HL-60/S4 treated with retinoic acid at 250 ng/mL for 4 days and 3 days (cell line): ENCODE data around the gene MTARC2.

Source experiments
- in situ Hi-C: fragments of 300-500 bp; cut with MboI; formaldehyde crosslinking; loops from 2 replicates; pipeline ENCODE4 v1.7.0; 2022; ENCODE audit warnings: low sequenced_read_pairs

MTARC2 gene

DNA sequence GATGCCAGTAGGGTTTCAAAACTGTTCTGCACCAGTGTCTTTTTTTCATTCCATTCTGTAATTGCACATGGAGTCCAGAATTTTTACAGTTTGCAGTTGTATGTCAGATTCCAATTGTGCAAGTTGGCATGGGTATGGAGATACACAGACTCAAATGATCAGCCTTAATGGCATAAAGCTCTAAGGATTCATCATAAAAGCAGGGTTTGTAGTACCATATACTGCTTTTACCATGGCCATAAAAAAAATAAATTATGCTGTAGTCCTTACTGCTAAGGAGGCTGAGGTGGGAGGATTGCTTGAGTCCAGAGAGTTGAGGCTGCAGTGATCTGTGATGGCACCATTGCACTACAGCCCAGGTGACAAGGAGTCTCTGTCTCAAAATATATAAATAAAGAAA, 48.9 kb downstream of the MTARC2 start:
- in situ Hi-C loops: no loop called here

DNA sequence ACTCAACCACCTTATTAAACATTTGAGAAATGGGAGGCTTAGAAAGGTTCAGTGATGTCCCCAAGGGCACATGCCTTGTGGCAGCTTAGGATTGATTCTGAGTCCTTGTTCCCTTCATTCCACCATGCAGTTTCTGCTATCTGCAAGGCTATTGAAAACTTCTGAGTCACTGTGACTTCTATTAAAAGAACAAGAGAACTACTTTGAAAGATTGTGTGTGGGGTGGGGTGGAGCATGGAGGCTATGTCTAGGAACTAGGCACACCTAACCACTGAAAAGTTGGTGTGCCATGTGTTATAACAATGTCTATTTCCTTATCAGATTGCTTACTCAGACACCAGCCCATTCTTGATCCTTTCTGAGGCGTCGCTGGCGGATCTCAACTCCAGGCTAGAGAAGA, 49.4 kb downstream of the MTARC2 start:
- in situ Hi-C loops: no loop called here

DNA sequence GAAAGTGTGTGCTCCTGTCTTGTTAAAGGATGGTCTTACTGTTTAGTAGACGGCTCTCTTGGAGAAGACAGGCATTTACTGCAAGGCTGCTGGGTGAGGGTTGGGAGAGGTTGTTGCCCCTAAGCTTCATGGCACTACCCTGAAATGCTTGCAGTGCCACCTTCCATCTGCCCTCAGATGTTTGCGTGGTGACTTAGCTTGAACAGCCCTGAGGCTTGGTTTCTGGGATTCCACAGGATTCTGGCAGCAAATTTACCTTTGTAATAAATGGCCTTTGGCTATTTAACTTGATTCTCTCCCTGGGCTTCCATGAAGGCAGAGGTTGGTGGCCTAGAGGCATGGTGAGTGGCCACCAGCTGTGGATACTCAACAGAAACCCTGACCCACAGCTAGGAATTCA, 50.2 kb downstream of the MTARC2 start:
- in situ Hi-C loops: no loop called here

DNA sequence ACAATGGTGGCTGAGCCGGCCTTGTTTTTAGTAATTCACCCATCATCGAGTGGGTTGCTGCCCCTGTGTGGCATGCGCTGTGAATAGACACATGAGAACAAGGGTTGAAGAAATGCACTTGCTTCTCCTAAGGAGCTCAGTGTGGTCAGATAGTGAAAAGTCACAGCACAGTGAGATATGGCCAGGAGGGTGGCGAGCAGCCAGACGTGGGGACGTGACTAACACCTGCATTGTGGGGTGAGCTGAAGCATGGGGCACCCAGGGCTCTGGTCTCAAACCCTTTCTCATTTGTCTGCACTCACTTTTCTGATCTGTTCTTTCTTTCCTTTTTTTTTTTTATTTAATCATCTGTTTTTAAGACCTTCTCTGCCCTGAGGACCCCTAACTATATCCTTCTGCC, 52.1 kb downstream of the MTARC2 start:
- in situ Hi-C loops: loop anchor here (25.0 kb wide), 1 partner anchor 637 kb away; no protein-coding TSS in a partner anchor

GRCh38 chr1:220803401-220804201, 55.5 kb downstream of the MTARC2 start:
- in situ Hi-C loops: loop anchor here (25.0 kb wide), 1 partner anchor 634 kb away; no protein-coding TSS in a partner anchor

DNA sequence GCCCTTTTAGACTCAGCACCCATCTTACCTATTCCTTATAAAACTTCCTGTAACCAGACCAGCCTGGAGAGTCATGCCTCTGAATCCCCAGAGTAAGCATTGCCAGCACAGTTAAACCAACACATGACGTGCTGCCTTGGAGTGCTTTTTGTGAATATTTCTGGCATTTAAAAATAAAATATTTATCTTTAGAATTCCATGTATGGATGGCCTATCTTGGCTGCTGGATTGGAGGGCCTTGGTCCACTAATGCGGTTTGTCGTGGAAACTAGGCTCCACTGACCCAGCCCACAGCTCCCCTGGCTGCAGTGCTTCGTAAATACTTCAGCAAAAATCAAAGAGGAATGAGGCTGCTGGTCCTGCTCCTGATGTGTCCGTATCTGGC, 56.1 kb downstream of the MTARC2 start:
- in situ Hi-C loops: loop anchor here (25.0 kb wide), 1 partner anchor 633 kb away; no protein-coding TSS in a partner anchor

GRCh38 chr1:220806408-220806807, 58.3 kb downstream of the MTARC2 start:
- in situ Hi-C loops: loop anchor here (25.0 kb wide), 1 partner anchor 631 kb away; no protein-coding TSS in a partner anchor

GRCh38 chr1:220807726-220808125, 59.6 kb downstream of the MTARC2 start:
- in situ Hi-C loops: loop anchor here (25.0 kb wide), 1 partner anchor 630 kb away; no protein-coding TSS in a partner anchor

- in situ Hi-C loops: loop anchor here (25.0 kb wide), 1 partner anchor 629 kb away; no protein-coding TSS in a partner anchor
These were observed 60.4 kb downstream of the MTARC2 start for GRCh38 chr1:220808345-220809186.

DNA sequence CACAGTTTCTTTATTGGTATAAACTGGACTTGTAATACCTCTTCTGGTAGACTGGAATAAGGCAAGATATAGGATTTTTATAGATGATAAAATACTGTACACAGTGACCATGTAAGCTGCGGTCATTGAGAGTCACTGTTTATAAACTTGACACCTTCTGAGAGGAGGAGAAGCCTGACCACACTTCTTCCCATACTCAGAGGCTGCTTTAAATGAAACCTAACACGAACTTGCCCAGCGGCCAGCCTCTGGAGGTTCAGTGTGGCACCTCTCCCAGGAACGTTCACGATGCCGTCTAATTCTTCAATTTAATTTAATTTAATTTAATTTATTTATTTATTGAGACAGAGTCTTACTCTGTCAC, 61.0 kb downstream of the MTARC2 start:
- in situ Hi-C loops: loop anchor here (25.0 kb wide), 1 partner anchor 628 kb away; no protein-coding TSS in a partner anchor

- in situ Hi-C loops: loop anchor here (25.0 kb wide), 1 partner anchor 628 kb away; no protein-coding TSS in a partner anchor
These were observed 61.6 kb downstream of the MTARC2 start for GRCh38 chr1:220809704-220810103.

DNA sequence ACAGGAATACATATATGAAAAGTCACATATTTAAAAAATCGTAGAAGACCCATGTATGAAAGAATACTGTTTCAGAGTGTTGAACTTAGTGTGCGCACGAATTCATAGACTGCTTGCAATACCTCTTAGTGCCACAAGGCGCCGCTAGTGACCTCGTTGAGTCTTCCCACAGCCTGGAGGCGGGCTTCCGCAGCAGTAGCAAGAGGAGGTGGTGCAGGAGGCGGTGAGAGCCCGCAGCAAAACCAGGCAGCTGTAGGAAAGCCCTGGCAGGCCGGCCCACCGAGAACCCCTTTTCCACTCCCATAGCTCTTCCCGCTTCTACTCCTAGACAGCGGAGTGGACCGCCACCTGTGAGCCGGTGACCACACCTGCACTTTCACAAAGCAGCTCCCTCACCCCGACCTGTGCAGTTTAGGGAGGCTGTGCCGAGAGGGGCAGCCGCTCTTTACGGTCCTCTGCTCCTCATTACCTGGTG, 62.1 kb downstream of the MTARC2 start:
- in situ Hi-C loops: loop anchor here (25.0 kb wide), 1 partner anchor 627 kb away; no protein-coding TSS in a partner anchor

GRCh38 chr1:220810963-220811362, 62.8 kb downstream of the MTARC2 start:
- in situ Hi-C loops: loop anchor here (25.0 kb wide), 1 partner anchor 626 kb away; no protein-coding TSS in a partner anchor

- in situ Hi-C loops: loop anchor here (25.0 kb wide), 1 partner anchor 626 kb away; no protein-coding TSS in a partner anchor
These were observed 63.6 kb downstream of the MTARC2 start for GRCh38 chr1:220811695-220812094.

DNA sequence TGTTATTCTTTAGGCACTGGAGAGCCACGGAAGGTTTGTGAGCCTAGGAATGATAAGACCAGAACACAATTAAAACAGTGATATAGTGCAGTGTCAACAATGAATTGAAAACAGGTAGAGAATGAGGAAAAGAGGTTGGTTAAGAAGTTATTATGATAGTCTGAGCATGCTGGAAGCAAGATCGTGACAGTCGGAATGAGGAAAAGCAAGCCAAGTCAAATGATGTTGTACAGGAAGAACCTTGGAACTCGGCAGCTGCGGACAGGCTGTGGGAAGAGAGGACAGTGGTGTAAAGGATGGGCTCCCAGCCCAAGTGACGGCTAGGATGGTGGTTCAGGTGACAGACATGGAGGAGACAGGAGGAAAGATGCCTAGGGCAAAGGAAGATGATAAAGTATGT, 64.2 kb downstream of the MTARC2 start:
- in situ Hi-C loops: loop anchor here (25.0 kb wide), 1 partner anchor 625 kb away; no protein-coding TSS in a partner anchor

DNA sequence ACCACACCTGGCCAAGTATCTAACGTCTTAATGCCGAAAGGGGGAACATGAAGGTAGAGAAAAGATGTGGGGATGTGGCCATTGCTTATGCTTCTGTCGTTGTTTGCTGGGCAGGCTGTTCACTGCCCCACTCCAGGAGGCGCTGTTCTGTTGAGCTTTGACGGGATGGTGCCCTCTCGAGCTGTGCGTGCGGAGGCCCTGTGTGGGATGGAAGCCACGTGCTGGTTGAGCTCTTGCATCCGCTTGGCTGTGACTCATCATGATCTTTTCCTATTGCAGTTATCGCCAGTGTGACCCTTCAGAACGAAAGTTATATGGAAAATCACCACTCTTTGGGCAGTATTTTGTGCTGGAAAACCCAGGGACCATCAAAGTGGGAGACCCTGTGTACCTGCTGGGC, 64.9 kb downstream of the MTARC2 start:
- in situ Hi-C loops: loop anchor here (25.0 kb wide), 1 partner anchor 624 kb away; no protein-coding TSS in a partner anchor

DNA sequence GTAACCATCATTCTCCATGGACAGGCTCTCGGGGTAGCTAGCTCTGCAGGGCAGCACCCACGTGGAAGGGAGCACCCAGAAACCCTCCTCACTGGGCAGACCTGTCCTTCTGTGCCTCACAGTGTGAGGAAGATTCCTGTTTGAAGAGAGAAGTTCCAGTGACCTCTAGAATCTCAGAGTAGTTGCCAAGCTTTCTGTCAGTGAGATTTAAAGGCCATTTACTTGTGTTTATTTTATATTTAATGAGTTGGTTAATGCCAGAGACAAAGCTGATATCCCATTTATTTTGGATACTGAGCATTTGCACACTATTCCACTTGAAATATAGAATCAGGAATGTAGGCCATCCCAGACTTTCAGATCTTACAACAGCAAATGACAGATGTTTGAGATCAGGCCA, 67.3 kb downstream of the MTARC2 start:
- in situ Hi-C loops: loop anchor here (25.0 kb wide), 1 partner anchor 622 kb away; no protein-coding TSS in a partner anchor

- in situ Hi-C loops: loop anchor here (25.0 kb wide), 1 partner anchor 619 kb away; no protein-coding TSS in a partner anchor
These were observed 69.8 kb downstream of the MTARC2 start for GRCh38 chr1:220817907-220818306.

GRCh38 chr1:220818421-220819173, 70.5 kb downstream of the MTARC2 start:
- in situ Hi-C loops: loop anchor here (25.0 kb wide), 1 partner anchor 619 kb away; no protein-coding TSS in a partner anchor

DNA sequence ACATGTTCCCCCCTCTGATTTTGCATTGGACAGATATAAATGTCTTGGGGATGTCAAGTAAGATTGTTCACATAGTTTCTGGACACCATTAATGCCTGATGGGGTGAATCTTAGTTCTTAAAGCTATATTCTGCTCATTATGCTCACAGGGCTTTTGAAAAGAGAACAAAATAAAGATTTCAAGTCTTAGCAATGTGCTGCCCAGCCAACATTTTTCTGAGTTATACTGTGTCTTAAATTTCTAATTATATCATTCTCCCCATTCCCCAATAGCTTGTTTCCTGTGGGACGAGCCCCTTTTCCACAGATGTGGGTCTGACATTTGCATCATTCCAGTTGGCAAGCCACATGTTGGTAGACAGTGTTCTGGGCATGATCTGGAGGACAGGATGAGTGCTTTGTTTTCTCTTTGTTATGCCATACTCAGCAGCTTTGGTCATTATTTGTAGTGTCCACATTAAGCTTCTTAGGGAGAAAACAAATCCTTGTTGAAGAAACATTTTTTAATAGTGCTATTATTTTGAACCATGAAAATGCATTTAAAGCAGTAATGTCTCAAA, 71.4 kb downstream of the MTARC2 start:
- in situ Hi-C loops: loop anchor here (25.0 kb wide), 1 partner anchor 618 kb away; no protein-coding TSS in a partner anchor
